Endodermal cell (in vitro differentiated cells): Measurements from ENCODE around the gene FOXI2. TPM values are rescaled to one million over a fixed set of nuclear protein-coding genes. Genes with fewer than 3 reads are reported as not detected.

Experiments
- DNase-seq: peaks from one replicate; pipeline ENCODE4 v3.0.0-alpha.2; 2017
- H3K27ac ChIP-seq: 2 replicates; pipeline ENCODE4 v1.5.1; 2013; ENCODE audit warnings: mild to moderate bottlenecking, low read depth, low read length, moderate library complexity
- H3K27me3 ChIP-seq: 2 replicates; pipeline ENCODE4 v1.6.1; 2013; ENCODE audit warnings: mild to moderate bottlenecking, low read length, moderate library complexity; ENCODE audit not compliant: insufficient read depth, control insufficient read depth, poor library complexity, severe bottlenecking
- H3K36me3 ChIP-seq: 2 replicates; pipeline ENCODE4 v1.7.0; 2013; ENCODE audit warnings: mild to moderate bottlenecking, low read length, moderate library complexity; ENCODE audit not compliant: control insufficient read depth, insufficient read depth
- H3K4me1 ChIP-seq: one replicate; pipeline ENCODE4 v1.7.0; 2013; ENCODE audit warnings: low read length; ENCODE audit not compliant: control insufficient read depth, insufficient read depth
- H3K4me3 ChIP-seq: 2 replicates; pipeline ENCODE4 v1.5.1; 2013; ENCODE audit warnings: mild to moderate bottlenecking, low read length, moderate library complexity
- H3K9ac ChIP-seq: 2 replicates; pipeline ENCODE4 v1.6.1; 2013; ENCODE audit warnings: mild to moderate bottlenecking, low read length, moderate library complexity; ENCODE audit not compliant: poor library complexity, severe bottlenecking; ENCODE audit errors: extremely low read depth
- H3K9me3 ChIP-seq: 2 replicates; pipeline ENCODE4 v1.6.1; 2013; ENCODE audit warnings: mild to moderate bottlenecking, low read length, moderate library complexity; ENCODE audit not compliant: control insufficient read depth
- H3K27ac Mint-ChIP-seq: 2 replicates; pipeline ENCODE4 v1.8.0; 2020; ENCODE audit warnings: mixed read lengths
- H3K27me3 Mint-ChIP-seq: 2 replicates; pipeline ENCODE4 v1.8.0; 2021; ENCODE audit warnings: mild to moderate bottlenecking, mixed read lengths; ENCODE audit not compliant: insufficient read depth
- H3K36me3 Mint-ChIP-seq: 2 replicates; pipeline ENCODE4 v1.8.0; 2020; ENCODE audit warnings: low read depth, mixed read lengths
- H3K4me1 Mint-ChIP-seq: 2 replicates; pipeline ENCODE4 v1.8.0; 2020; ENCODE audit warnings: mixed read lengths
- H3K4me3 Mint-ChIP-seq: 2 replicates; pipeline ENCODE4 v1.8.0; 2020; ENCODE audit warnings: mild to moderate bottlenecking, moderate library complexity, mixed read lengths
- H3K9me3 Mint-ChIP-seq: 2 replicates; pipeline ENCODE4 v1.8.0; 2020; ENCODE audit warnings: mild to moderate bottlenecking, mixed read lengths
- CTCF ChIP-seq: fragments of 200-600 bp; sonication (generic); conservative IDR thresholded peaks from 2 replicates; pipeline ENCODE4 v1.5.0; 2021; ENCODE audit warnings: antibody characterized with exemption, mild to moderate bottlenecking
- WGBS, 2 experiments: methylation state at CpG; one replicate each; pipeline versions ENCODE4 v1.1.5 to v1.1.7; 2013; ENCODE audit warnings: missing lambda C conversion rate in 2 of 2, mixed read lengths in 1 of 2; ENCODE audit not compliant: insufficient coverage in 1 of 2, insufficient read length in 1 of 2; 5-methylcytosine and 5-hydroxymethylcytosine counted together
- total RNA-seq, 2 donors: library from RNA; stranded (reverse); fragmentation: NEBNext Ultra II Directional in 1 of 2; extraction: Animal tissue kit (Norgen Biotek cat#: 25700) in 1 of 2; gene quantifications; 2 replicates in 1 of 2; 3 replicates in 1 of 2; pipeline ENCODE4 v1.2.1, GENCODE V29; 2021

Gene FOXI2
- total RNA-seq, 2 donors from 2014 or later, result 1.0 to 14.8 TPM

GRCh38 chr10:127739908-127740307 is 2.9 kb downstream of the FOXI2 start:
- H3K36me3 ChIP-seq, result no peaks in the 10 kb centered on the region
- H3K27me3 Mint-ChIP-seq, result peaks cover 87% of the 10 kb centered on the region
- no peak overlapping the region for H3K27ac Mint-ChIP-seq

DNA sequence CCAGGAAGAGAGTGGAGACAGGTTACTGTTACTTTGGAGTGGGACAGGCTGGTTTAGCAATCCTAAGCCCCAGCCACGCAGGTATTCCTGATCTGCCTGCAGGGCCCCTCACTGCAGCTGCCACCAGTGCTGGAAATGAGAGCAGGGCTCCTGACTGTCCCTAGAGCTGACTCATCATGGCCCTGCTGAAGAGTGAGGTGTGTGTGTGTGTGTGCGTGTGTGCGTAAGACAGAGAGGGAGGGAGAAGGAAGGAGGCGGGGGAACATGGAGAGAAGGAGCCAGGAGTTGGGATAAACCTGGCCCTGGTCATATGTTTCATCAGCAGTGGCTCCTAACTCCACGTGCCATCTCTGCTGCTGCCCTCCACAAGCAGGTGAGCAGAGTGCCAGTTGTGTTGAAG is 3.6 kb downstream of the FOXI2 start:
- Histone ChIP-seq H3K4me1 (no peaks in the 10 kb centered on the region), H3K27me3 (peaks cover 88% of the 10 kb centered on the region), H3K9ac (no peak overlapping the region), H3K9me3 (no peaks in the 10 kb centered on the region), H3K4me3 (no peak overlapping the region), H3K36me3 (no peaks in the 10 kb centered on the region), H3K27ac (no peak overlapping the region)
- 72 to 79% methylated on average over 5 of the region's 5 CpGs for whole genome bisulfite sequencing, 2 experiments
- Mint-ChIP-seq H3K4me1 (peaks cover 3% of the 10 kb centered on the region), H3K4me3 (no peak overlapping the region), H3K36me3 (peaks cover 5% of the 10 kb centered on the region), H3K27ac (no peak overlapping the region), H3K9me3 (no peaks in the 10 kb centered on the region), H3K27me3 (peaks cover 82% of the 10 kb centered on the region)
- no peak for TF ChIP-seq CTCF
- peak; percentile 73 for DNase-seq

More at GRCh38 chr10:127739908-127740307, 2.9 kb downstream of the FOXI2 start:
- Histone ChIP-seq H3K9ac (no peak overlapping the region), H3K4me1 (no peaks in the 10 kb centered on the region), H3K27ac (no peak overlapping the region), H3K4me3 (no peak overlapping the region), H3K27me3 (peaks cover 95% of the 10 kb centered on the region), H3K9me3 (no peaks in the 10 kb centered on the region)
- no peak overlapping the region for H3K4me3 Mint-ChIP-seq
- peaks cover 7% of the 10 kb centered on the region for H3K4me1 Mint-ChIP-seq
- 94% methylated on average over 1 of the region's 1 CpG; no CpG with 5 or more reads in 1 of the 2 experiments for WGBS, 2 experiments
- no peaks in the 10 kb centered on the region for H3K9me3 Mint-ChIP-seq
- H3K36me3 Mint-ChIP-seq, result peaks cover 5% of the 10 kb centered on the region
- no peak for DNase-seq
- TF ChIP-seq CTCF, result no peak

GRCh38 chr10:127743205-127743604 is 6.2 kb downstream of the FOXI2 start:
- Mint-ChIP-seq H3K4me1 (peaks cover 1% of the 10 kb centered on the region), H3K27ac (no peak overlapping the region), H3K36me3 (peaks cover 5% of the 10 kb centered on the region), H3K27me3 (peaks cover 61% of the 10 kb centered on the region), H3K9me3 (peaks cover 9% of the 10 kb centered on the region), H3K4me3 (no peak overlapping the region)
- TF ChIP-seq CTCF, result no peak
- Histone ChIP-seq H3K9ac (no peak overlapping the region), H3K27me3 (peaks cover 62% of the 10 kb centered on the region), H3K27ac (no peak overlapping the region), H3K4me1 (no peaks in the 10 kb centered on the region), H3K9me3 (no peaks in the 10 kb centered on the region), H3K4me3 (no peak overlapping the region), H3K36me3 (no peaks in the 10 kb centered on the region)
- 90% methylated on average over 2 to 3 of the region's 3 CpGs for WGBS, 2 experiments
- no peak for DNase-seq
